H1 (cell line): ENCODE results near the gene ATP11A. TPM values are rescaled to one million over a fixed set of nuclear protein-coding genes. Genes with fewer than 3 reads are reported as not detected.
A peak's percentile ranks its signal among the peaks of the same experiment; 100 is the strongest.

ENCODE experiments used
- CTCF ChIA-PET: fragments of 300-600 bp; sonication (Branson Sonifier 250); formaldehyde crosslinking; loops from one replicate; lab custom pipeline; 2021; ENCODE audit not compliant: partially characterized antibody; lab: Charles Lee
- POLR2A ChIA-PET: fragments of 300-600 bp; sonication (Branson Sonifier 250); formaldehyde crosslinking; loops from one replicate; lab custom pipeline; 2021; ENCODE audit warnings: inconsistent platforms; ENCODE audit not compliant: partially characterized antibody; lab: Charles Lee
- DNase-seq, 2 experiments: peaks; one replicate each; pipeline versions ENCODE4 v3.0.0 to v3.0.0-alpha.2; 2010 to 2022; ENCODE audit warnings: low spot score in 2 of 2, low read depth in 1 of 2, mixed read lengths in 1 of 2
- FAIRE-seq: peaks from 2 replicates; lab custom pipeline; 2011; peaks lifted over from hg19 to GRCh38; lab: Jason Lieb, UNC
- H2AFZ ChIP-seq: 2 replicates; pipeline ENCODE4 v1.8.1; 2012; ENCODE audit warnings: low read length, inconsistent platforms
- H2AK5ac ChIP-seq: 2 replicates; pipeline ENCODE4 v1.6.1; 2013; ENCODE audit warnings: low read depth, low read length
- H2BK120ac ChIP-seq: replicated peaks from 2 replicates; pipeline ENCODE3; 2013; ENCODE audit warnings: low read depth, low read length, inconsistent platforms
- H2BK12ac ChIP-seq: 2 replicates; pipeline ENCODE4 v1.6.1; 2013; ENCODE audit warnings: low read depth, low read length
- H2BK15ac ChIP-seq: 2 replicates; pipeline ENCODE4 v1.6.1; 2013; ENCODE audit warnings: low read length
- H2BK20ac ChIP-seq: 2 replicates; pipeline ENCODE4 v1.6.1; 2013; ENCODE audit warnings: low read length
- H2BK5ac ChIP-seq: 2 replicates; pipeline ENCODE4 v1.6.1; 2013; ENCODE audit warnings: low read depth, low read length
- H3K14ac ChIP-seq: 2 replicates; pipeline ENCODE4 v1.6.1; 2013; ENCODE audit warnings: inconsistent platforms; ENCODE audit not compliant: insufficient read length
- H3K18ac ChIP-seq: 2 replicates; pipeline ENCODE4 v1.6.1; 2013; ENCODE audit warnings: low read length; ENCODE audit errors: extremely low read depth
- H3K23ac ChIP-seq: 2 replicates; pipeline ENCODE4 v1.6.1; 2013; ENCODE audit warnings: inconsistent platforms; ENCODE audit not compliant: insufficient read length
- H3K23me2 ChIP-seq: 2 replicates; pipeline ENCODE4 v1.6.1; 2013; ENCODE audit warnings: low read depth, low read length
- H3K27ac ChIP-seq: 2 replicates; pipeline ENCODE4 v1.6.1; 2011; ENCODE audit warnings: low read depth, low read length, inconsistent platforms
- H3K27me3 ChIP-seq, 4 experiments: replicated peaks in 1 of 4; 1 replicate in 1 of 4; 2 replicates in 3 of 4; pipeline versions ENCODE4 v1.6.1 to v1.8.1; 2011 to 2013; ENCODE audit warnings: low read length in 3 of 4, mild to moderate bottlenecking in 3 of 4, inconsistent platforms in 2 of 4, mixed read lengths in 2 of 4, moderate library complexity in 1 of 4; ENCODE audit not compliant: control insufficient read depth in 3 of 4, insufficient read depth in 3 of 4; ENCODE audit errors: extremely low read depth in 1 of 4
- H3K36me3 ChIP-seq, 4 experiments: 2 replicates each; pipeline versions ENCODE4 v1.6.1 to v1.8.1; 2011 to 2013; ENCODE audit warnings: mild to moderate bottlenecking in 4 of 4, low read length in 3 of 4, moderate library complexity in 2 of 4, control low read depth in 1 of 4, inconsistent platforms in 1 of 4; ENCODE audit not compliant: insufficient read depth in 4 of 4, control insufficient read depth in 2 of 4
- H3K4ac ChIP-seq: replicated peaks from 2 replicates; pipeline ENCODE3; 2013; ENCODE audit warnings: low read length, low read depth, mixed read lengths, inconsistent platforms; ENCODE audit not compliant: insufficient read length
- H3K4me1 ChIP-seq, 4 experiments: replicated peaks in 1 of 4; 1 replicate in 1 of 4; 2 replicates in 3 of 4; pipeline versions ENCODE4 v1.6.1 to v1.8.1; 2011 to 2013; ENCODE audit warnings: low read length in 3 of 4, inconsistent platforms in 2 of 4, mixed read lengths in 1 of 4; ENCODE audit not compliant: insufficient read depth in 4 of 4, control insufficient read depth in 3 of 4
- H3K4me2 ChIP-seq, 2 experiments: 2 replicates each; pipeline versions ENCODE4 v1.6.1 to v1.8.1; 2011 to 2013; ENCODE audit warnings: low read depth in 2 of 2, low read length in 2 of 2, control low read depth in 1 of 2, inconsistent platforms in 1 of 2, mild to moderate bottlenecking in 1 of 2; ENCODE audit not compliant: insufficient read depth in 1 of 2
- H3K4me3 ChIP-seq, 4 experiments: fragments of 200-600, 300-600 bp in 1 of 4; sonication (generic), shearing (Covaris generic), sonication (Bioruptor Twin) in 1 of 4; 2 replicates each; pipeline versions ENCODE4 v1.5.1 to v1.8.1; 2011 to 2016; ENCODE audit warnings: low read length in 4 of 4, low read depth in 3 of 4, control low read depth in 2 of 4, inconsistent platforms in 2 of 4, mild to moderate bottlenecking in 2 of 4, mixed read lengths in 1 of 4, moderate library complexity in 1 of 4; ENCODE audit not compliant: insufficient read depth in 2 of 4; ENCODE audit errors: extremely low read depth in 1 of 4
- H3K56ac ChIP-seq: replicated peaks from 2 replicates; pipeline ENCODE3; 2013; ENCODE audit warnings: low read depth, mild to moderate bottlenecking, mixed read lengths, low read length, inconsistent platforms; ENCODE audit not compliant: insufficient read length
- H3K79me1 ChIP-seq: 2 replicates; pipeline ENCODE4 v1.6.1; 2013; ENCODE audit warnings: low read depth, low read length, control low read depth
- H3K79me2 ChIP-seq, 2 experiments: 2 replicates each; pipeline versions ENCODE4 v1.6.1 to v1.8.1; 2012 to 2013; ENCODE audit warnings: low read length in 2 of 2, mild to moderate bottlenecking in 2 of 2, inconsistent platforms in 1 of 2; ENCODE audit not compliant: insufficient read depth in 2 of 2, control insufficient read depth in 1 of 2
- H3K9ac ChIP-seq, 4 experiments: replicated peaks in 1 of 4; 1 replicate in 1 of 4; 2 replicates in 3 of 4; pipeline versions ENCODE4 v1.6.1 to v1.8.1; 2011 to 2013; ENCODE audit warnings: low read depth in 3 of 4, low read length in 3 of 4, control low read depth in 2 of 4, mild to moderate bottlenecking in 2 of 4, moderate library complexity in 2 of 4, inconsistent platforms in 1 of 4; ENCODE audit errors: extremely low read depth in 1 of 4
- H3K9me3 ChIP-seq, 2 experiments: 2 replicates each; pipeline versions ENCODE4 v1.6.1 to v1.8.1; 2012 to 2013; ENCODE audit warnings: mild to moderate bottlenecking in 2 of 2, moderate library complexity in 2 of 2, control low read depth in 1 of 2, inconsistent platforms in 1 of 2, low read depth in 1 of 2, low read length in 1 of 2, mixed read lengths in 1 of 2; ENCODE audit not compliant: insufficient read depth in 2 of 2
- H4K20me1 ChIP-seq, 2 experiments: replicated peaks in 1 of 2; 2 replicates each; pipeline versions ENCODE3 to v1.8.1; 2011 to 2013; ENCODE audit warnings: inconsistent platforms in 2 of 2, low read length in 2 of 2, mild to moderate bottlenecking in 1 of 2; ENCODE audit not compliant: insufficient read depth in 2 of 2, control insufficient read depth in 1 of 2
- H4K5ac ChIP-seq: 2 replicates; pipeline ENCODE4 v1.6.1; 2013; ENCODE audit warnings: low read length, low read depth, mixed read lengths, inconsistent platforms; ENCODE audit not compliant: insufficient read length
- H4K8ac ChIP-seq: 2 replicates; pipeline ENCODE4 v1.8.0; 2013; ENCODE audit warnings: mild to moderate bottlenecking, moderate library complexity, low read length, inconsistent platforms; ENCODE audit not compliant: insufficient read depth; ENCODE audit errors: extremely low read depth
- H4K91ac ChIP-seq: replicated peaks from 2 replicates; pipeline ENCODE3; 2013; ENCODE audit warnings: low read length, mixed read lengths, inconsistent platforms; ENCODE audit not compliant: insufficient read length
- ASH2L ChIP-seq: fragments of 200-600, 300-600 bp; sonication (generic); IDR thresholded peaks from one replicate; pipeline ENCODE4 v1.7.1; 2017; ENCODE audit warnings: low read length
- BCL11A ChIP-seq, 2 experiments: IDR thresholded peaks; one replicate each; pipeline ENCODE4 v1.6.1; 2011; ENCODE audit warnings: low read depth in 2 of 2, low read length in 2 of 2, mild to moderate bottlenecking in 2 of 2
- GABPA ChIP-seq: IDR thresholded peaks from 2 replicates; pipeline ENCODE4 v1.6.1; 2011; ENCODE audit warnings: mild to moderate bottlenecking, low read length, moderate library complexity, borderline replicate concordance; ENCODE audit not compliant: insufficient read depth
- HDAC6 ChIP-seq: IDR thresholded peaks from one replicate; pipeline ENCODE4 v1.7.1; 2012; ENCODE audit warnings: low read depth, mild to moderate bottlenecking, inconsistent platforms, low read length, moderate library complexity
- JUND ChIP-seq: IDR thresholded peaks from 2 replicates; pipeline ENCODE4 v1.6.1; 2011; ENCODE audit warnings: mild to moderate bottlenecking, improper control_type of control experiment, low read length
- KDM1A ChIP-seq: fragments of 200-600, 300-600 bp; sonication (generic); IDR thresholded peaks from 2 replicates; pipeline ENCODE4 v1.7.1; 2016; ENCODE audit warnings: mild to moderate bottlenecking, low read length, borderline replicate concordance
- KDM4A ChIP-seq: IDR thresholded peaks from one replicate; pipeline ENCODE4 v1.7.1; 2012; ENCODE audit warnings: low read depth, mild to moderate bottlenecking, moderate library complexity, low read length, inconsistent platforms; ENCODE audit not compliant: severe bottlenecking
- NRF1 ChIP-seq: IDR thresholded peaks from 2 replicates; pipeline ENCODE4 v1.6.1; 2011; ENCODE audit warnings: mild to moderate bottlenecking, low read depth, low read length, improper control_type of control experiment
- PHF8 ChIP-seq: fragments of 200-600 bp; sonication (generic); conservative IDR thresholded peaks from 2 replicates; pipeline ENCODE4 v1.7.1; 2012; ENCODE audit warnings: low read depth, mild to moderate bottlenecking, inconsistent platforms, low read length, moderate library complexity
- POLR2AphosphoS5 ChIP-seq: IDR thresholded peaks from 2 replicates; pipeline ENCODE4 v1.6.1; 2011; ENCODE audit warnings: low read depth, low read length
- SP1 ChIP-seq: IDR thresholded peaks from 2 replicates; pipeline ENCODE4 v1.6.1; 2011; ENCODE audit warnings: low read depth, low read length
- SP4 ChIP-seq: IDR thresholded peaks from 2 replicates; pipeline ENCODE4 v1.6.1; 2012; ENCODE audit warnings: low read length, inconsistent platforms
- TAF1 ChIP-seq: IDR thresholded peaks from 2 replicates; pipeline ENCODE4 v1.6.1; 2011; ENCODE audit warnings: mild to moderate bottlenecking, low read depth, low read length
- TAF7 ChIP-seq: optimal IDR thresholded peaks from 2 replicates; pipeline ENCODE3; 2011; ENCODE audit warnings: low read depth, mild to moderate bottlenecking, inconsistent platforms, low read length, moderate library complexity, borderline replicate concordance
- TEAD4 ChIP-seq: IDR thresholded peaks from 2 replicates; pipeline ENCODE4 v1.6.1; 2012; ENCODE audit warnings: low read depth, low read length, inconsistent platforms, mixed read lengths
- ZNF274 ChIP-seq: IDR thresholded peaks from 2 replicates; pipeline ENCODE4 v1.7.0; 2012; ENCODE audit warnings: low read length, borderline replicate concordance; ENCODE audit errors: extremely low read depth
- WGBS, 2 experiments: shearing (Covaris generic) in 1 of 2; methylation state at CpG; one replicate each; pipeline versions ENCODE4 v1.1.6 to v1.1.7; 2013 to 2015; ENCODE audit warnings: low lambda C conversion rate in 2 of 2, mixed read lengths in 2 of 2, inconsistent platforms in 1 of 2, low coverage in 1 of 2, missing lambda C conversion rate in 1 of 2; ENCODE audit not compliant: insufficient replicate concordance in 2 of 2, insufficient coverage in 1 of 2, insufficient read length in 1 of 2; ENCODE audit errors: extremely low coverage in 1 of 2, missing lambda C conversion rate in 1 of 2; 5-methylcytosine and 5-hydroxymethylcytosine counted together
- polyA plus RNA-seq, 7 experiments: library from polyadenylated mRNA; depleted of rRNA in 3 of 7; stranded (reverse) in 5 of 7; unstranded in 2 of 7; fragments of >200 nt in 5 of 7; fragments of 200-250 nt in 2 of 7; gene quantifications; 1 replicate in 5 of 7; 2 replicates in 1 of 7; 4 replicates in 1 of 7; pipeline versions ENCODE4 v1.2.1 to v1.2.3, GENCODE V29; 2011 to 2013; ENCODE audit warnings: missing spikeins in 2 of 7, mixed read lengths in 2 of 7
- total RNA-seq: library from RNA; stranded (reverse); fragmentation: NEBNext Ultra II Directional; extraction: Animal tissue kit (Norgen Biotek cat#: 25700); gene quantifications from 2 replicates; pipeline ENCODE4 v1.2.1, GENCODE V29; 2021

Gene ATP11A
- total and polyA plus RNA-seq, 2 of the 8 experiments (the other 6 are each of a cell fraction or from before 2014, with no cell fraction given), result 28.8 to 72.9 TPM

DNA sequence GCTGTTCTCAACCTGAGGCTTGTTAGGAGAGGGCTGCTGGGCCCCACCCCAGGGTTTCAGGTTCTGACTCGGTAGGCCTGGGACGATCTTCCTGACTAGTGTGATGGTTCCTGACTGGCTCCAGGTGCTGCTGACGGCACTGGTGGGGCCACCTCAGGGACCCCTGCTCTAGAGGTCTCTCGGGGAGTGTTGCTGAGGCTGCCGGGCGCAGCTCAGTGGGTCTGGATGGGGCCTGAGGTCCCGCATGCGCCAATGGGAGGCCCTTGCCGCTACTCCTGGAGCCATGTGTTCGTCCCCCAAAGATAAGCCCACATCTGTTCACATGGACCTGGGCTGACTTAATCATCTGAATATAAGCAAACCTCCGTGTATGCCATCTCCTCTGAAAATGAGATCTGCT lies 133.0 kb downstream of the ATP11A start:
- H2AFZ ChIP-seq, result no peak overlapping the region
- H4K5ac ChIP-seq, result no peak overlapping the region
- H4K8ac ChIP-seq, result peak overlapping the region; percentile 17
- H3K14ac ChIP-seq, result no peak overlapping the region
- H3K4me3 ChIP-seq, result no peak overlapping the region
- H4K20me1 ChIP-seq, result no peaks in the 10 kb centered on the region
- no peaks in the 10 kb centered on the region for H3K27me3 ChIP-seq
- no peaks in the 10 kb centered on the region for H3K4me1 ChIP-seq
- DNase-seq (no peak), FAIRE-seq (no peak)
- H3K79me1 ChIP-seq, result no peaks in the 10 kb centered on the region; the same call in 1 of the 2 replicates
- no peak overlapping the region for H3K27ac ChIP-seq
- no peak overlapping the region for H3K56ac ChIP-seq
- no peak overlapping the region for H3K9ac ChIP-seq
- H2BK12ac ChIP-seq, result no peak overlapping the region
- no peak overlapping the region for H4K91ac ChIP-seq
- H2BK5ac ChIP-seq, result no peak overlapping the region
- H3K23ac ChIP-seq, result no peak overlapping the region
- no peaks in the 10 kb centered on the region for H3K23me2 ChIP-seq
- no peak overlapping the region for H2BK15ac ChIP-seq
- H3K4me2 ChIP-seq, result no peak overlapping the region
- peaks cover 6 to 7% of the 10 kb centered on the region in 2 experiments; a peak in 3 of 4 replicates for H3K9me3 ChIP-seq
- ChIA-PET CTCF (interaction anchor here (1.7 kb wide), 1 partner anchor 15 kb away, joined by 3 read pairs; no protein-coding TSS in a partner anchor), POLR2A (no interaction called here)
- peaks cover 8 to 59% (median 39%) of the 10 kb centered on the region in 4 experiments for H3K36me3 ChIP-seq
- H2AK5ac ChIP-seq, result no peak overlapping the region
- H3K18ac ChIP-seq, result no peak overlapping the region
- no peak overlapping the region for H2BK20ac ChIP-seq
- no peak overlapping the region for H3K4ac ChIP-seq
- no peak overlapping the region for H2BK120ac ChIP-seq
- WGBS, 2 experiments, result 87% methylated on average over 11 of the region's 11 CpGs; no CpG with 5 or more reads in 1 of the 2 experiments
- no peaks in the 10 kb centered on the region for H3K79me2 ChIP-seq
- TF ChIP-seq JUND, result no peak
- TF ChIP-seq NRF1, result no peak
- TF ChIP-seq TEAD4, result no peak
- TF ChIP-seq ASH2L, result no peak
- TF ChIP-seq TAF7, result no peak
- TF ChIP-seq GABPA, result no peak
- TF ChIP-seq ZNF274, result no peak
- no peak for TF ChIP-seq SP4
- no peak for TF ChIP-seq TAF1
- no peak for TF ChIP-seq POLR2AphosphoS5
- TF ChIP-seq SP1, result no peak
- no peak for TF ChIP-seq HDAC6
- no peak for TF ChIP-seq KDM1A
- no peak for TF ChIP-seq KDM4A
- no peak for TF ChIP-seq PHF8
- TF ChIP-seq BCL11A (IDR thresholded peaks at IDR 0.05; ENCODE audit: low read depth in 2 of 2, low read length in 2 of 2), result no peak
